ENCODE results near the gene SEMA3C. TPM values are rescaled to one million over a fixed set of nuclear protein-coding genes. Genes with fewer than 3 reads are reported as not detected.

SEMA3C gene
- total and polyA plus RNA-seq, 11 donors = 11.7 to 110 (median 67.6) TPM

GRCh38 chr7:80779456-80779855 lies 139.4 kb downstream of the SEMA3C start:
- H3K36me3 ChIP-seq = no peaks in the 10 kb centered on the region
- H3K4me1 ChIP-seq = peaks cover 0 to 57% (median 19%) of the 10 kb centered on the region in 12 donors
- H3K27me3 ChIP-seq = no peaks in the 10 kb centered on the region
- no peaks in the 10 kb centered on the region for H3K9me3 ChIP-seq
- WGBS, 4 donors = 89 to 96% (median 92%) methylated on average over 2 of the region's 2 CpGs
- DNase-seq = no peak
- H3K27ac ChIP-seq = peak overlapping the region in 6 of 12 donors; percentile 2 to 76 (median 62)
- intact Hi-C loops (cut with DNase I) = loop anchor here in 1 of 10 donors (5.0 kb wide), 1 partner anchor 138 kb away; the partner anchor contains the start of gene SEMA3C
- TF ChIP-seq CTCF (IDR thresholded peaks at IDR 0.05) = no peak
- no peak for TF ChIP-seq POLR2A (IDR thresholded peaks at IDR 0.05)
- no peak for ATAC-seq
- no peak overlapping the region for H3K4me3 ChIP-seq

- WGBS, 4 donors = 35 to 42% (median 39%) methylated on average over 3 of the region's 3 CpGs
- ATAC-seq (peak; percentile 54 to 70 (median 62)), DNase-seq (no peak)
- Histone ChIP-seq H3K4me1 (peaks cover 0 to 53% (median 28%) of the 10 kb centered on the region in 12 donors), H3K4me3 (no peak overlapping the region), H3K36me3 (no peaks in the 10 kb centered on the region), H3K27ac (peak overlapping the region; percentile 1 to 74 (median 44)), H3K9me3 (no peaks in the 10 kb centered on the region), H3K27me3 (no peaks in the 10 kb centered on the region)
- no peak for TF ChIP-seq POLR2A (IDR thresholded peaks at IDR 0.05)
- TF ChIP-seq CTCF (IDR thresholded peaks at IDR 0.05) = no peak
- intact Hi-C loops (cut with DNase I) = loop anchor here in 1 of 10 donors (5.0 kb wide), 1 partner anchor 141 kb away; the partner anchor contains the start of gene SEMA3C
These were observed 143.0 kb downstream of the SEMA3C start for GRCh38 chr7:80775897-80776296.

- no peak overlapping the region for H3K4me3 ChIP-seq
- intact Hi-C loops (cut with DNase I) = loop anchor here in 1 of 10 donors (5.0 kb wide), 1 partner anchor 142 kb away; the partner anchor contains the start of gene SEMA3C
- TF ChIP-seq CTCF (IDR thresholded peaks at IDR 0.05) (no peak), POLR2A (IDR thresholded peaks at IDR 0.05) (no peak)
- peaks cover 0 to 49% (median 27%) of the 10 kb centered on the region in 12 donors for H3K4me1 ChIP-seq
- H3K9me3 ChIP-seq = no peaks in the 10 kb centered on the region
- H3K36me3 ChIP-seq = no peaks in the 10 kb centered on the region
- H3K27me3 ChIP-seq = no peaks in the 10 kb centered on the region
- DNase-seq (no peak), ATAC-seq (no peak)
- peak overlapping the region in 11 of 12 donors; percentile 17 to 74 (median 47) for H3K27ac ChIP-seq
These were observed 143.4 kb downstream of the SEMA3C start for GRCh38 chr7:80775482-80775881.

- Histone ChIP-seq H3K27ac (peak overlapping the region in 6 of 12 donors; percentile 20 to 74 (median 66)), H3K36me3 (no peaks in the 10 kb centered on the region), H3K9me3 (no peaks in the 10 kb centered on the region), H3K4me1 (peaks cover 0 to 47% (median 27%) of the 10 kb centered on the region in 12 donors), H3K4me3 (no peak overlapping the region), H3K27me3 (no peaks in the 10 kb centered on the region)
- 84 to 89% (median 88%) methylated on average over 1 of the region's 1 CpG for WGBS, 4 donors
- intact Hi-C loops (cut with DNase I) = loop anchor here in 1 of 10 donors (5.0 kb wide), 1 partner anchor 142 kb away; the partner anchor contains the start of gene SEMA3C
- DNase-seq = no peak
- no peak for TF ChIP-seq POLR2A (IDR thresholded peaks at IDR 0.05)
- TF ChIP-seq CTCF (IDR thresholded peaks at IDR 0.05) = no peak
- no peak for ATAC-seq
These were observed 144.0 kb downstream of the SEMA3C start for GRCh38 chr7:80774843-80775242.
